HG02678 (cell line): ENCODE measurements around the gene LRRC63.
"Not testable (repeated sequence)": the region's sequence is repeated elsewhere in the genome, so short reads cannot be mapped to it uniquely, and the experiment has no call there.

Source experiments
- ATAC-seq: cut with Tn5 transposase; IDR thresholded peaks from one replicate; pipeline ENCODE4 v1.9.1; 2021; ENCODE audit warnings: mild to moderate bottlenecking, moderate library complexity; ENCODE audit not compliant: unreplicated experiment

Gene LRRC63

DNA sequence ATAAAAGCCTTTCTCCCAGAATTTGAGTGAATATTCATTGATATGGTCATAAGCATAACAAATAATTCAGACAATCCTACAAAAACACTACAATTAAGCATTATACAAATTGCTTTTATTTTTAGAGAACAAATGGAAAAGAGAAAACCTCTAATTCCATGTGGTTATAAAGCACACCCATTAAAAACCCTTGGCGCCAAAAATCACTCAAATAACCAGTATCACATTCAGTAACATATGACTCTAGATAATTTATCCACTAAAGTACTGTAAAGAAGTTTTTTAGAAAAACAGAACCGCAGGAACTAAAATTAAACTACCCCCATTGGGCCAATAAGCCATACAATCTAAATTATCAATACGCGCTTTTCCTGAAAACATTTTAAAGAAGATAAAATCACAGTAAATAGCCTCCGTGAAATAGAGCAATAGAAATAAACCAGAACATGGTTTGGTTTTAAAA lies 30.3 kb upstream of the LRRC63 start:
- no peak for ATAC-seq

DNA sequence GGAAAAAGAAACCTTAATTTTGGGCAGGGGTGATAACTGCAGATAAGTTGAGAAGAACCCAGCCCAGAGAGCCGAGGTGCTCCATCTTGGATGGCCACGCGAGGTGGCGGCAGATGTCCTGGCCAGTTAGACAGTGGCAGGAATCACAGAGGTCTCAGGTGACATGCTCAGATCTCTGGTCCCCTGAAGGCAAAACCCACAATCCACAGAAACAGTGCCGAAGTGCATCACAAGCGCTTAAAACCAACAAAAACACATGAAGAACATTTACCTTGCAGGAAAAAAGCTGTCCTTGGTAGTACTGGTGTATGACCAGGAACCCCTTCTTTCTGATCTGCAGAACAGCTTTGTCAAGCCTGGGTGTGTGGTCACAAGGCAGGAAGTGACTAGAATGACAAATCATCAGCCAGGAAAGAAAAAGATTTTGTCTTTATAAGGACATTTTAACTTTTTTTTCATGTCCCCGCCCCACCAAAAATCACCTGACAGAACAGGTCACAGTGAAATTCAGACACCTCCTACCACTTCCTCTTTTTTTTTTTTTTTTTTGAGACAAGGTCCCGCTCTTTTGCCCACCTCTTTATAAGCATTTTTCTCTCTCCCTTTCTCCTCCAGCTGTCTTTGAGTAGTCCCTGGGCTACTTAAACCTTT lies 29.8 kb upstream of the LRRC63 start, which contains the start of gene LCP1:
Gene LCP1, minus strand, starts transcription at position 338 of the 651 bp plus-strand sequence. CDS start 22,515 bp downstream, outside the sequence.
- ATAC-seq, result peak; percentile 65

DNA sequence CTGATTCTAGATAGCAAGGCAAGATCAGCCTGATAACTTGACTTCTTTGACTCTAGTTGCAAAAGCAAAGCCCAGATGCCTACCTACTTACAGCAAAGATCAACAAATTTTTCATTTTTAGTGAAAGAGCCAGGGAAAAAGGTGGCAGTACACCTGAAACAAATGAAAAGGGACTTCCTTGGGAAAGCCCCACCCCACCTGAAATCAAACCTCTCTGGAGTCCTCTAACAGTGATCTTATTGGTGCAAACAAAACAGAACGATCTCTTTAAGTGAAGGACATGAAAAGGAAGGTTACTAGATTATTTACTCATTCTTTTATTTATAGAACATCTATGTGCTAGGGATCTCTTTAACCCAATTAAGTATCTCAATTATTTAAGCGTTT lies 29.2 kb upstream of the LRRC63 start:
- peak; percentile 3 for ATAC-seq

DNA sequence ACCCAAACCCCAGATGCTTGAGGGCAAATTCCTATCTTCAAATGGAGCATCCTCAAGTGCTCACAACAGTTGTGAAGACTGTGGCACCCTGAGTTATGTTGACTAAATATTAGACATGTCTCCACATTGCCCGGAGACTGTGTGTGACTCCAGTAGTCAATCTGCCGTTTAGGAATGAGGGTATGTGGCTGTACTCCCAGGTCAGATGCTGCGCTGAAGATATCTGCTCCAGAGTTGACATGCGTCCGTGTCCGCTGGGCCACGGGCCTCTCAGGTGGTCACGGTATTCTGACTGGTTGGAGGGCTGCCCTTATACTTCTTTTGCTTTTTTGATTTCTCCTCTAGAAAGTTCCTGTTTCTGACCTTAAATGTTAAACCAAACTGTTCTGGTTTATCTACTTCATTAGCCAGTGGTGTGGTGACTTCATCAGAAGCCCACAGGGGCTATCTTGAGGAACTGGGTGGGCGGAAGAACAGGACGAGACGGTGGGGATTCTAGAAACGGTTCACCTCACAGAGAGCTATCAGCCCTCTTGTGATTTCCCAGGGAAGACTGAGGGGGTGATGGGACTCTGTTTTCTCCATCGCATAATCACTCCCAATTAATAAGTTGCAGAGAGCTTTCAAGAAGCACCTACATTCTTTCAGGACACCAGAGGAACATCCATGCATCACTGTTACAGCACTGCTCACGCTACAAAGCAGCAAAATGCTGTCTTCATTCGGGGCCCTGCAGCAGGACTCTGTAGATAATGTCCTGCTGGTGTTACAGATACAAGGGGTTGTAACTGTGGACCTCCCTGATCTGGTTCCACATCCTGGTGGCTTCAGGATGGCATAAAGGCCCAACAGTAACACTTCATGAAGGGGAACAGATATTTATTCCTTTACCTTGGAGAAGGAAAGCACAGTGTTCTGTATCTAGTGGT lies 28.4 kb upstream of the LRRC63 start:
- no peak for ATAC-seq

DNA sequence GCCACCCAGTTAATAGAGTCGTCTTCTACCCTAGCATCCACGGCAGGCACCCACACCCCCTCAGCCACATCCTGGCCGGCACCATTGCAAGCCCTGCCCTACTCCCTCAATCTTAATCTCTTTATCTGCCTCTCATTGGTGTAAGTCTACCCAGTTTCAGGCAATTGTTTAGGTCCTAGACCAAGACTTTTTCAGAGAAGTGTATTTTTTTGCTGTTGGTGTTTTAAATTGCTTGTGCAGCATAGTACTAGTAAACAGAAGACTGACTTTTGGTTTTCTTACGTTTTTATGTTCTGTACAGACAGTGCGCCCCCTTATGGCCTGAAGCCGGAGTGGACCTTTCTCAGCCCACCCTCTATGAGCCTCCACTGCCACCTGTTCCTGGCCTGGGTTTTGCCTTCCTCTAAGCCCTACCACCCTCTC lies 27.4 kb upstream of the LRRC63 start:
- peak; percentile 47 for ATAC-seq

DNA sequence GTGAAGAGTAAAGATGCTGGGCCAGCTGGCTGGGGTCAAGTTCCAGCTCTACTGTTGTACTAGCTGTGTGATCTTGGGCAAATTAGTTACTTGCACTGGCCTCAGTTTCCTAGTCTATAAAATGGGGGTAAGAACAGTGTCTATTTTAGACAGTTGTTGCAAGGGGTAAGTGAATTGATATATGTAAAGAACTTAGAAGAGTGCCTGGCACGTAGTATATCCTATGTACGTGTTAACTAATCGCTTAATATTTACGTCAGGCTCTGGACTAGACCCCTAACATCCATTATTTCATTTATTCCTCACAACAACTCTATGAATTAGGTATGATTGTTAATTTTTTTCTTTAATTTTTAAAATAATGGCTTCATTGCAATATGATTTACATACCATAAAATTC lies 26.1 kb upstream of the LRRC63 start:
- no peak for ATAC-seq

DNA sequence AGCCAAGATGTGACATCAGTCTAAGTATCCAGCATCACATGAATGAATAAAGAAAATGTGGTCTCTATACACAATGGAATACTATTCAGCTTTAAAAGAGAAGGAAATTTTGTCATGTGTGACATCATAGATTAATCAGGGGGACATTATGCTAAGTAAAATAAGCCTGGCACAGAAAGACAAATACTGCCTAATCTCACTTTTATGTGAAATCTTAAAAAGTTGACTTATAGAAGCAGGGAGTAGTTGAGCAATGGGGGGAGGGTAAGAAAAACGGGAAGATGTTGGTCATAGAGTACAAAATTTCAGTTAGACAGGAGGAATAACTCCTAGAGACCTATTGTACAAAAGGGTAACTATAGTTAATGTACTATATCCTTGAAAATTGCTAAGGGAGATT lies 19.3 kb upstream of the LRRC63 start:
- no peak for ATAC-seq

DNA sequence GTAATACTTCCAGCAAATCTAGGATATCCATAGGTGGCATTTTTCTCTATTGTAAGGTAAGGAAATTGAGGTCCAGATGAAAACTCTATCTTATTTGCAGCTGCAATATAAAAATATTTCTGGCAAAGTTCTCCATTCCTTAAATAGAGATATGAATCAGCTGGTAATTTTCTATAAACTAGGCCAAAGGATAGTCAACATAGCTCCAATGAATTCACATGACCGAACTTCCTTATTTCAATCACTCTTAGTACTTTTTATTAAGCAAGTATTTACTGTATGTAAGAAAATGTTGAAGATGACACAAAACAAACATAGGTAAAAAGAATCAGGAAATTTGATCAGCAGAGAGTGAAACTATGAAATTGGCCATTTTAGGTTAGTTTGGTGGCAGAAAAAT lies 16.7 kb upstream of the LRRC63 start:
- ATAC-seq, result no peak

DNA sequence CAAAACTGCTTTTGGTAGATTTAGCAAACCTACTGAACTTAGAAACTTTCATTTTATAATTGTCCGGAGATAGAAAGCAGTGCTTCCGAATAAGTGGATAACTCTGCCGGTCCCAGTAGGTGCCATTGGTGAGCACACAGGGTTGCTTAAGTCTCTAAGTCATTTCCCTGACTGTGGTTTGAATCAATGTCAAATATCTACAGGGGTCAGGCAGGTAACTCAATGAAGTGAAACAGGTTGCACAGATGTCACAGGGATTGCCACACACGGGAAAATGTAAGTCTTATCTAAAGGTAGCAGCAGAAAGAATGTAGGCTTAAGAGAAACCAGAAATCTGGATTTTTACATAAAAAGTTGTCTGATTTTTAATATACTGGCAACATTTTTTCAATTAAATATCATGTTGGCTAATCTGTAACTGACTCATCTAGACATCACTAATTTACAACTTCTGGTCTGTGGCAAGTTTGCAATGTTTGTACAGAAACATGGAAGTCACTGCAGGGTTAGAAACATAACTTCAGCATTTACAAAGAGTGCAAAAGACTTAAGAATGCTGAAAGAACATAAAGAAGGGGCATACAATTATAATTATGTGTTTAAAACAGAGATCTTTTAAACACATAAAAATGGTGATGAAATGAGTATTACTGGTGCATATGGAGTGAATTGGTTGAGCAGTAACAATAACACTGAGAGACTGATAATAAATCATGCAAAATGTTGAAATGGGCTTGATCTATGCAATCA lies 14.3 kb upstream of the LRRC63 start:
- ATAC-seq, result no peak

DNA sequence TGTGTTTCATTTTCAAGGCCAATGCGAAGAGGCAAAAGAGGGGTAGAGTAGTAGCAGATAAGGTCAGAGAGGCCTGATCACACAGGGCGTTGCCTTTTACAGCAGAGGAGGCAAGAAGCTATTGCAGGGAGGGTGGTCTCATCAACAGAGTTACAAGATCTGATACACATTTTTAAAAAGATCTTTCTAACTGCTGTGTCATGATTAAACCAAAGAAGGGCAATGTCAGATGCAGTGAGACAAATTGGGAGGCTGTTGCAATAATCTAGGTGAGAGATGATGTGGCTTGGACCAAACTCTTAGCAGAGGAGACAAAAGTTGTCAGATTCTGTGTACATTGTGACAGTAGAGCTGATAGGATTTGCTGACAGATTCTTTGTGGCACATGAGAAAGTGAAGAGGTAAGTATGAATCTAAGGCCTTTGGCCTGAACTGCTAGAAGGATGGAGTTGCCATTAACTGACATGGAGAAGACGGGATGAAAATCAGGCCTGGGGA lies 13.0 kb upstream of the LRRC63 start:
- ATAC-seq, result no peak

DNA sequence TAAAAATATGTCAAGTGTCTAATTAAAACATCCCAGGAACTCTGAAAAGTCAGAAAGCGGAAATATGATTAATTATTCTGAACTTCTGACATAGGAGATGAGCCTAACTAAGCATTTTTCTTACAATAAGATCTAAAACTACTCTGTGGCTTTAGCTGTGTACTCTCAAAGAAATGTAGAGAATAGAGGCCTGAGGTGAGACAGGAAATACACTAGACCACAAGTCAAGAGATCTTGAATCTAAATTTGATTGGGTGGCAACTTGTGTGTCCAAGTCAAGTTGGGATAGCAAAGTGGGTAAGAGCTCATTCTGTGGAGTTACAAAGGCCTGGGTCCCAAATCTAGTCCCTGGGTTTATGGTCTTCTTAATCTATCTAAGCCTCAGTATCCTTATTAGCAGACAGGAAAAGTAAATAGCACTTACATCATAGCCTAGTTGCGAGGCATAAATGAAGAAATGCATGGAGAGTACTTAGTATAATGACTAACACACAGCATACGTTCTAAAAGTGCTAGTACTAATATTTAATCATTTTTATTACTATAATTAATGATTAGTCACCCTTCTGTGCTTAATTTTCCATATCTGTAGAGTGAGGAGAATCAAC lies 9.4 kb upstream of the LRRC63 start:
- ATAC-seq, result no peak

DNA sequence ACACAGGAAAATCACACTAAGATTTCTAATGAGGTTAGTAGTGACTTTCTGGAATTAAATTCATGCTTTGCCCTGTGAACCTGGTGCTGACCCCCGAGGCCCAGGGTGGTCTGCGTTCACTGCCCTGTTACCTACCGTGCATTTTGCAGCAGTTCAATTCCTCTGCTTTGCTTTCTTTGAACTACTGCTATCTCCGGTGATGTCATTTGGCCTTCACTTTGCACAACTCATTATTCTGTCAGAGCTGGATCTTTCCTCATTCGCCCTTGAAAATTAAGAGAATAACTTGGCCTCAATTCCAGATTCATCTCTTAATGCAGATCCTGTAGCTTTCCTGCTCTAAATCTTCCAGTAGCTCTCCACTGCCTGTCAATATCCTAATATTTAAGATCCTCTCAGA lies 8.8 kb upstream of the LRRC63 start:
- no peak for ATAC-seq

DNA sequence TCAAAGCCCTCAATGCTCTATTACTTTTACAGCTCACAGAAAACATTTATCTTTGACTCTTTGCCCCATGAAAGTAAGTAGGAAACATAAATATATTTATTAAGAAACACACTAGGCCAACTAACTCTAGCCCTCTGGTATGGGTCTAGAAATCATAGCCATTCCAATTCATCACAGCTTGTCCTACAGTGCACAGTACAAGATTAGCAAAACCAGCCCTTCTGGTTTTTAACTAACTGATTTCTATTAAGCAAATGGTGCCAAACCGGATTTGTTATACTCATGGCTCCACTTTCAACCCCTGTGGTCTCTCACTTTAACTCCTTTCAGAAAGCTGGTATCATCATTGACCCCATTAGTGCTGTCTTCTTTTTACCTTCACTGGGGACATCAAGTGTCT lies 5.6 kb upstream of the LRRC63 start:
- no peak for ATAC-seq

DNA sequence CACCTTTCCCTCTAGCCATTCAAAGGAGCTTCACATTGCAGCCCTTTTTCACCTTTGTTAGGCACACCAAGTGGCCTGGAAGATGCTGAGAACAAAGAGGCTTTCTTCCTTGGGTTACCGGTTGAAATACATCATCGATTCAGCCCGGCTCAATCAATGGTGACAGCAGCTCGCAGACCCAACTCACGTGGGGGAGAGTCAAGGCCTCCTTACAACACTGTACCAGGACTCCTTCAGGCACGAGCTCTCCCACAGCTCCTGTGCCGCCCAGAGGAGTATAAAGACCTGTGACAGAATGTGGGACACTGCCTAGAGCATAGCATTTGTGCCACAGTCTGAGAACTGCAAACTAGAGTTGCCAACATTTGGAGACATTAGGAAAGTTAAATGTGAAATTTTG lies 3.9 kb upstream of the LRRC63 start:
- no peak for ATAC-seq

DNA sequence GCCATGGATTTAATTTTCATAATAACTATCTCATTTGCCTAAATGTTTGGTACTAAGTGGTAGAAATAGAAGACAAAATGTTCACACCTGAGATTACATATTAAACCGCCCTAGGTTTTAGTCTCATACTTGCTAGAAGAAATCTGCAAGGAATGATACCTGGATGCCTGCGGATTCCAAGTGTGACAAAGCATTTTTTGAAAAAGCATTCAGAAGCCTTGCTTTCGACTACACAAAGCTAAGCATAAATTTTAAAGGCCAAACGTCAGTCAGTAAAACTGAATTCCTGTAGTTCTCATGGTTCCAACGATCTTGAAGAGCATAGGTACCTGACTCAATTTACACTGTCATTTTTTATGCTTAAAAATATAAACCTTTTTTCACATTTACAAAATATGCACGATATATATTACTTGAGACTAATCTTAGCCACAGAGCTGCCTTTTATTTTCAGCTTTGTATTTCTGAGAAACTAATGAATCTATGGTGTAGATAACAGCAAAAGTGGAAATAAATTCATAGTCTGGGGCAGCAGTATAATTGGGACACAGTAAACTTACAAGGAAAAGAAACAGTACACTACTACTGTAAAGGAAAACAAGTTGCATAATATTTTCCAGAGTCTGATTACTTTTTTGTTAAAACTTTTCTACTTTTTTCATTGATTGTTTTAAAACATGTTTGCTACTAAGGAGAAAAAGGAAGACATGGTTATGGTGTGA lies 1.2 kb upstream of the LRRC63 start:
- no peak for ATAC-seq

DNA sequence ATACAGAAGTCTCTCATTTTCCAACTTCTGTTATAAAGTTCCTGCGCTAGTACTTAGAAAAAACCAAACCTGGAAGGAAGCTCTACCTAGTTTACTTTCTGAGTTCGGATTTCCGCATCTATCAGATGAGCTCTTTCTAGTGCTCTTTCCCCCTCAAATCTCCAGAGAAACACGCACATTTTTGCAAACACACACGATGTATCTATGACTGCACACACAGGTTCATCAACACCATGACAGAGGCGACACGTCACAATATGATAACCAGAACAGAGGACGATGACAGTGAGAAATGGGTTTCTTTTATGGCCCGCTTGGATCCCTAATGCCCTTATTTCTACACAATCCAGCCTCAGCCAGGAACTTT lies 629 bp upstream of the LRRC63 start:
- ATAC-seq, result peak; percentile 30

DNA sequence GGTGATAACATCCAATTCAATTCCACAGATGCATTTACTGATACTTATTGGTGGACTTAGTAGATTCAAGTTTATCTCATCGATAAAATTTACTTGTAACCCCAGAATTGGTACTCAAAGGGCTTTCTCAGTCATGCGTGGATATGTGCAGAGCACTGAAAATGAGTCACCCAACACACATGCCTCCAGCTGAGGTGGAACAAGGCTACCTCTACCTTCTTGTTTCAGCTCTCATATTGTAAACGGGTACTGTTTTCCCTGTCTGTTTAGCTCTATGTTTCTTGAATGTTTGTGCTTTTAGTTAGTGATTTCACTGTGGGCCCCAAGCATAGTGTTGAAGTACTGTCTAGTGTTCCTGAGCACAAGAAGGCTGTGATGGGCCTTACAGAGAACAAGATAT lies 1.5 kb downstream of the LRRC63 start:
- no peak for ATAC-seq

DNA sequence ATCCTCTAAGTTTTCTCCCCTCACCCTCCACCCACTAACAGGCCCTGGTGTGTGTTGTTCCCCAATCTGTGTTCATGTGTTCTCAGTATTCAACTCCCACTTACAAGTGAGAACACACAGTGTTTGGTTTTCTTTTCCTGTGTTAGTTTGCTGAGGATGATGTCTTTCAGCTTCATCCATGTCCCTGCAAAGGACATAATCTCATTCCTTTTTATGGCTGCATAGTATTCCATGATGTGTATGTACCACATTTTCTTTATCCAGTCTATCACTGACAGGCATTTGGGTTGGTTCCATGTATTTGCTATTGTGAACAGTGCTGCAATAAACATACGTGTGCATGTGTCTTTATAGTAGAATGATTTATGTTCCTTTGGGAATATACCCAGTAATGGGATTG lies 3.0 kb downstream of the LRRC63 start:
- not testable (repeated sequence) for ATAC-seq

DNA sequence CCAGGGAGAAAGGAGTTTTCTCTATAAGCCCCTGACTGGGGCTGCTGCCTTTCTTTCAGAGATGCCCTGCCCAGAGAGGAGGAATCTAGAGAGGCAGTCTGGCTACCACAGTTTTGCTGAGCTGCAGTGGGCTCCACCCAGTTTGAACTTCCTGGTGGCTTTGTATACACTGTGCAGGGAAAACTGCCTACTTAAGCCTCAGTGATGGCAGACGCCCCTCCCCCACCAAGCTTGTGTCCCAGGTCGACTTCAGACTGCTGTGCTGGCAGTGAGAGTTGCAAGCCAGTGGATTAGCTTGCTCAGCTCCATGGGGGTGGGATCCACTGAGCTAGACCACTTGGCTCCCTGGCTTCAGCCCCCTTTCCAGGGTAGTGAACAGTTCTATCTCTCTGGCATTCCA lies 8.5 kb downstream of the LRRC63 start:
- not testable (repeated sequence) for ATAC-seq

DNA sequence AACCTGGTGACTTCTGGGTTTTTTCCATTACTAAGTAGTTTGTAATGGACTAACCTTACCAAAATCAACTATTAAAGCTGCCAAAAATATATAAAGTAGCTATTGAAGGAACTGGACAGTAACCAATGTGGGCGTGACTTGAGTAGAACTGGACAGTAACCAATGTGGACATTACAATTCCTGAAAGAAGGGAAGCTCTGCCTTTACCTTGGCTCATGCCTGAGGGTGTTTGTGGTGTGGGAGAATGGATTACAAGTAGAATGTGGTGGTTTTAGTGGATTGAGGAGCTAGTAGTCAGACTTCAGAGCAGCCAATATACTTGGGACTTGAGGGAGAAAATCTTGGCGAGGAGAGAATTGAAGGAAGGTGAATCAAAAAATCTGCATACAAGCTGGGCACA lies 17.5 kb downstream of the LRRC63 start:
- no peak for ATAC-seq
